ENCODE measurements around the gene MYO9B.
A peak's percentile ranks its signal among the peaks of the same experiment; 100 is the strongest.

Gene MYO9B

GRCh38 chr19:17049711-17050280, 25.8 kb upstream of the MYO9B start:
- no peak for TF ChIP-seq CTCF (conservative IDR thresholded peaks at IDR 0.05)
- H3K27ac ChIP-seq, result peak overlapping the region; percentile 56

DNA sequence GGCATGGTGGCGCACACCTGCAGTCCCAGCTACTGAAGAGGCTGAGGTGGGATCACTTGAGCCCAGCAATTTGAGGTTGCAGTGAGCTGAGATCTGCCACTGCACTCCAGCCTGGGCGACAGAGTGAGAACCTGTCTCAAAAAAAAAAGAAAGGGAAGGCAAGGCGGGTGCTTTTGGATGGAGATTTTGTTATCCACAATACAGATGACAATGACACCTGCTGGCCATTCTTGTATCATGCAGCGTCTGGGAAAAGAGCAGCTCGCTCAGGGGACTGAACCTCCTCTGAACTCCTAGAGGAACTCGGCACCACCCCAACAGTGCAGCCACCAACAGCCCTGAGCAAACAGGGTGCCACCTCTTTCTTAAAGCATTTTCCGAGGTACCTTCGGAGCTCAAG, 23.1 kb upstream of the MYO9B start:
- TF ChIP-seq CTCF (conservative IDR thresholded peaks at IDR 0.05), result peak; percentile 89
- peak overlapping the region; percentile 39; the same call in 1 of the 2 replicates for H3K27ac ChIP-seq

DNA sequence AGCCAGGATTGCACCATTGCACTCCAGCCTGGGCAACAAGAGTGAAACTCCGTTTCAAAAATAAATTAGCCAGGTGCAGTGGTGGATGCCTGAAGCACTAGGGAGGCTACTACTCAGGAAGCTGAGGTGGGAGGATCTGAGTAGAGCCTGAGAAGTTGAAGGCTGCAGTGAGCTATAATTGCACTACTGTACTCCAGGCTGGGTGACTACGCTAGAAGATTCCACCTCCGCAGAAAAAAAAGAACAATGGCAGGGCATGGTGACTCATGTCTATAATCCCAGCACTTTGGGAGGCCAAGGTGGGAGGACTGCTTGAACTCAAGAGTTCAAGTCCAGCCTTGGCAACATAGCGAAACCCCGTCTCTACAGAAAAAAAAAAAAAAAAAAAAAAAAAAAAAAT, 20.8 kb upstream of the MYO9B start:
- H3K27ac ChIP-seq, result no peak overlapping the region

GRCh38 chr19:17055636-17056035, 19.9 kb upstream of the MYO9B start:
- TF ChIP-seq CTCF (conservative IDR thresholded peaks at IDR 0.05), result no peak
- no peak overlapping the region for H3K27ac ChIP-seq

More for the DNA sequence above, 20.8 kb upstream of the MYO9B start:
- TF ChIP-seq CTCF (conservative IDR thresholded peaks at IDR 0.05), result no peak

- H3K27ac ChIP-seq, result no peak overlapping the region
- no peak for TF ChIP-seq CTCF (conservative IDR thresholded peaks at IDR 0.05)
Observed at GRCh38 chr19:17058236-17058635, 17.3 kb upstream of the MYO9B start.

- peak overlapping the region; percentile 58; the same call in 1 of the 2 replicates for H3K27ac ChIP-seq
- TF ChIP-seq CTCF (conservative IDR thresholded peaks at IDR 0.05), result no peak
Observed at GRCh38 chr19:17060802-17061201, 14.8 kb upstream of the MYO9B start.

- peak overlapping the region; percentile 58 for H3K27ac ChIP-seq
- no peak for TF ChIP-seq CTCF (conservative IDR thresholded peaks at IDR 0.05)
Observed at GRCh38 chr19:17061205-17061604, 14.4 kb upstream of the MYO9B start.

All from VCaP (cell line).